Measurements from ENCODE around the gene PSMD7. TPM values are rescaled to one million over a fixed set of nuclear protein-coding genes. Genes with fewer than 3 reads are reported as not detected.

The PSMD7 gene
- total and polyA plus RNA-seq, 2 of the 13 experiments (the other 11 are each of a cell fraction or from before 2014, with no cell fraction given): 105 to 224 TPM

GRCh38 chr16:74296432-74297144 is at the start of gene PSMD7 (continued):
- peak; percentile 66; the same call in 1 of the 2 replicates for TF ChIP-seq KIAA2018 (CRISPR knock-in tag; IDR thresholded peaks at IDR 0.05; ENCODE audit: borderline replicate concordance)
- TF ChIP-seq SOX6 (IDR thresholded peaks at IDR 0.05): no peak
- TF ChIP-seq SOX6 (CRISPR knock-in tag; IDR thresholded peaks at IDR 0.05): peak; percentile 80
- TF ChIP-seq SIN3A (IDR thresholded peaks at IDR 0.05; ENCODE audit: borderline replicate concordance, low read depth, low read length): peak; percentile 91
- peak; percentile 77; the same call in 1 of the 2 replicates for TF ChIP-seq CBX2 (IDR thresholded peaks at IDR 0.05; ENCODE audit: low read depth, low read length)
- TF ChIP-seq CBX2 (CRISPR knock-in tag; IDR thresholded peaks at IDR 0.05; ENCODE audit: low read depth): peak; percentile 41; the same call in 1 of the 2 replicates
- TF ChIP-seq, protein P1, sequence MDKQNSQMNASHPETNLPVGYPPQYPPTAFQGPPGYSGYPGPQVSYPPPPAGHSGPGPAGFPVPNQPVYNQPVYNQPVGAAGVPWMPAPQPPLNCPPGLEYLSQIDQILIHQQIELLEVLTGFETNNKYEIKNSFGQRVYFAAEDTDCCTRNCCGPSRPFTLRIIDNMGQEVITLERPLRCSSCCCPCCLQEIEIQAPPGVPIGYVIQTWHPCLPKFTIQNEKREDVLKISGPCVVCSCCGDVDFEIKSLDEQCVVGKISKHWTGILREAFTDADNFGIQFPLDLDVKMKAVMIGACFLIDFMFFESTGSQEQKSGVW (CRISPR knock-in tag; IDR thresholded peaks at IDR 0.05; ENCODE audit: borderline replicate concordance): no peak
- TF ChIP-seq MED8 (CRISPR knock-in tag; IDR thresholded peaks at IDR 0.05; ENCODE audit: insufficient replicate concordance): peak; percentile 87
- no peak for TF ChIP-seq ZNF720 (CRISPR knock-in tag; IDR thresholded peaks at IDR 0.05)
- no peak for TF ChIP-seq ETS1 (CRISPR knock-in tag; IDR thresholded peaks at IDR 0.05)
- TF ChIP-seq ZNF678 (CRISPR knock-in tag; IDR thresholded peaks at IDR 0.05): no peak; the same call in 1 of the 2 replicates
- TF ChIP-seq ZNF251 (CRISPR knock-in tag; IDR thresholded peaks at IDR 0.05): 0 out of 2 replicates have a peak, but pooled peaks have one; percentile 87
- TF ChIP-seq ZNF772 (CRISPR knock-in tag; IDR thresholded peaks at IDR 0.05): peak; percentile 98
- TF ChIP-seq TSC22D2 (CRISPR knock-in tag; IDR thresholded peaks at IDR 0.05; ENCODE audit: borderline replicate concordance): peak; percentile 95; the same call in 1 of the 2 replicates
- TF ChIP-seq SAFB2 (CRISPR knock-in tag; IDR thresholded peaks at IDR 0.05; ENCODE audit: borderline replicate concordance, low read depth): peak; percentile 96
- no peak for TF ChIP-seq PHB2 (IDR thresholded peaks at IDR 0.05; ENCODE audit: partially characterized antibody)
- TF ChIP-seq ZNF615 (CRISPR knock-in tag; IDR thresholded peaks at IDR 0.05; ENCODE audit: borderline replicate concordance): 0 out of 2 replicates have a peak, but pooled peaks have one; percentile 22
- peak; percentile 89 for TF ChIP-seq ZNF816 (CRISPR knock-in tag; IDR thresholded peaks at IDR 0.05; ENCODE audit: borderline replicate concordance)

Data from HepG2 (cell line).